Nephron (organoid): ENCODE results near the gene RAI14.

Experiments
- H3K27ac Mint-ChIP-seq, 3 experiments: 2 replicates each; pipeline ENCODE4 v1.8.0; 2020; ENCODE audit warnings: mixed read lengths in 3 of 3, mild to moderate bottlenecking in 2 of 3, moderate library complexity in 1 of 3
- H3K27me3 Mint-ChIP-seq: 2 replicates; pipeline ENCODE4 v1.8.0; 2021; ENCODE audit warnings: low read depth, mild to moderate bottlenecking, moderate library complexity, mixed read lengths
- H3K36me3 Mint-ChIP-seq: 2 replicates; pipeline ENCODE4 v1.8.0; 2020; ENCODE audit warnings: low read depth, mixed read lengths
- H3K4me1 Mint-ChIP-seq: 2 replicates; pipeline ENCODE4 v1.8.0; 2020; ENCODE audit warnings: mixed read lengths
- H3K4me3 Mint-ChIP-seq, 3 experiments: 2 replicates each; pipeline ENCODE4 v1.8.0; 2020; ENCODE audit warnings: mild to moderate bottlenecking in 3 of 3, mixed read lengths in 3 of 3, moderate library complexity in 2 of 3
- H3K9me3 Mint-ChIP-seq: 2 replicates; pipeline ENCODE4 v1.8.0; 2020; ENCODE audit warnings: mixed read lengths
- CTCF ChIP-seq, 3 experiments: fragments of 200-600 bp; sonication (generic); IDR thresholded peaks; one replicate each; pipeline ENCODE4 v1.5.0; 2021; ENCODE audit warnings: antibody characterized with exemption in 3 of 3; ENCODE audit not compliant: unreplicated experiment in 3 of 3

Gene RAI14

GRCh38 chr5:34706084-34706483 is 50.0 kb downstream of the RAI14 start:
- H3K4me3 Mint-ChIP-seq = peak overlapping the region in 1 of 3 experiments; percentile 10
- no peak for TF ChIP-seq CTCF (IDR thresholded peaks at IDR 0.05; ENCODE audit: unreplicated experiment in 3 of 3)
- H3K36me3 Mint-ChIP-seq = peaks cover 12% of the 10 kb centered on the region
- no peaks in the 10 kb centered on the region for H3K27me3 Mint-ChIP-seq
- no peaks in the 10 kb centered on the region for H3K9me3 Mint-ChIP-seq
- H3K27ac Mint-ChIP-seq = peak overlapping the region; percentile 77 to 91 (median 87)
- H3K4me1 Mint-ChIP-seq = peaks cover 53% of the 10 kb centered on the region

GRCh38 chr5:34707451-34708107 is 51.5 kb downstream of the RAI14 start:
- no peaks in the 10 kb centered on the region for H3K9me3 Mint-ChIP-seq
- H3K4me1 Mint-ChIP-seq = peaks cover 49% of the 10 kb centered on the region
- peaks cover 15% of the 10 kb centered on the region for H3K36me3 Mint-ChIP-seq
- peak overlapping the region in 2 of 3 experiments; percentile 9 for H3K4me3 Mint-ChIP-seq
- H3K27ac Mint-ChIP-seq = peak overlapping the region; percentile 87 to 91 (median 90)
- no peaks in the 10 kb centered on the region for H3K27me3 Mint-ChIP-seq
- no peak for TF ChIP-seq CTCF (IDR thresholded peaks at IDR 0.05; ENCODE audit: unreplicated experiment in 3 of 3)

- Mint-ChIP-seq H3K36me3 (peaks cover 20% of the 10 kb centered on the region), H3K9me3 (no peaks in the 10 kb centered on the region), H3K4me3 (no peak overlapping the region), H3K27me3 (no peaks in the 10 kb centered on the region), H3K27ac (peak overlapping the region in 2 of 3 experiments; percentile 43 to 91), H3K4me1 (peaks cover 53% of the 10 kb centered on the region)
- TF ChIP-seq CTCF (IDR thresholded peaks at IDR 0.05; ENCODE audit: unreplicated experiment in 3 of 3) = no peak
Observed at GRCh38 chr5:34708777-34709176, 52.6 kb downstream of the RAI14 start.

- H3K4me1 Mint-ChIP-seq = peaks cover 50% of the 10 kb centered on the region
- peak overlapping the region; percentile 77 to 91 (median 78) for H3K27ac Mint-ChIP-seq
- H3K27me3 Mint-ChIP-seq = no peaks in the 10 kb centered on the region
- peaks cover 20% of the 10 kb centered on the region for H3K36me3 Mint-ChIP-seq
- no peak overlapping the region for H3K4me3 Mint-ChIP-seq
- TF ChIP-seq CTCF (IDR thresholded peaks at IDR 0.05; ENCODE audit: unreplicated experiment in 3 of 3) = no peak
- no peaks in the 10 kb centered on the region for H3K9me3 Mint-ChIP-seq
Observed at GRCh38 chr5:34709861-34710673, 53.9 kb downstream of the RAI14 start.

- H3K9me3 Mint-ChIP-seq = no peaks in the 10 kb centered on the region
- peaks cover 13% of the 10 kb centered on the region for H3K36me3 Mint-ChIP-seq
- TF ChIP-seq CTCF (IDR thresholded peaks at IDR 0.05; ENCODE audit: unreplicated experiment in 3 of 3) = no peak
- no peak overlapping the region for H3K27ac Mint-ChIP-seq
- no peaks in the 10 kb centered on the region for H3K27me3 Mint-ChIP-seq
- H3K4me1 Mint-ChIP-seq = peaks cover 52% of the 10 kb centered on the region
- no peak overlapping the region for H3K4me3 Mint-ChIP-seq
Observed at GRCh38 chr5:34712565-34712964, 56.4 kb downstream of the RAI14 start.
